Measurements from ENCODE around the gene MAP10. TPM values are rescaled to one million over a fixed set of nuclear protein-coding genes. Genes with fewer than 3 reads are reported as not detected.

Gene MAP10
- polyA plus RNA-seq (2012; ENCODE audit: insufficient read length, low read depth): 0.36 TPM

GRCh38 chr1:232805269-232806185 is at the start of gene MAP10:
Gene MAP10 (plus strand): TSS chr1:232805416. CDS start chr1:232805450, 34 bp downstream.
- TF ChIP-seq POLR2AphosphoS5 (IDR thresholded peaks at IDR 0.05; ENCODE audit: low read depth, low read length) (no peak), SIN3A (IDR thresholded peaks at IDR 0.05; ENCODE audit: borderline replicate concordance, insufficient read depth, low read length) (no peak), TAF1 (IDR thresholded peaks at IDR 0.05; ENCODE audit: borderline replicate concordance, insufficient read depth, low read length) (no peak), REST (IDR thresholded peaks at IDR 0.05; ENCODE audit: insufficient read depth in 1 of 2, low read depth in 2 of 2, low read length in 2 of 2) (no peak), FOXP2 (optimal IDR thresholded peaks at IDR 0.05; ENCODE audit: borderline replicate concordance, extremely low read depth, extremely low read length, insufficient read depth) (no peak)

GRCh38 chr1:232764458-232765251 is 40.6 kb upstream of the MAP10 start:
- TF ChIP-seq FOXP2 (optimal IDR thresholded peaks at IDR 0.05; ENCODE audit: borderline replicate concordance, extremely low read depth, extremely low read length, insufficient read depth): no peak
- TF ChIP-seq TAF1 (IDR thresholded peaks at IDR 0.05; ENCODE audit: borderline replicate concordance, insufficient read depth, low read length): no peak
- no peak for TF ChIP-seq REST (IDR thresholded peaks at IDR 0.05; ENCODE audit: insufficient read depth in 1 of 2, low read depth in 2 of 2, low read length in 2 of 2)
- no peak for TF ChIP-seq SIN3A (IDR thresholded peaks at IDR 0.05; ENCODE audit: borderline replicate concordance, insufficient read depth, low read length)
- TF ChIP-seq POLR2AphosphoS5 (IDR thresholded peaks at IDR 0.05; ENCODE audit: low read depth, low read length): no peak

- no peak for TF ChIP-seq FOXP2 (optimal IDR thresholded peaks at IDR 0.05; ENCODE audit: borderline replicate concordance, extremely low read depth, extremely low read length, insufficient read depth)
- TF ChIP-seq POLR2AphosphoS5 (IDR thresholded peaks at IDR 0.05; ENCODE audit: low read depth, low read length): no peak
- no peak for TF ChIP-seq SIN3A (IDR thresholded peaks at IDR 0.05; ENCODE audit: borderline replicate concordance, insufficient read depth, low read length)
- no peak for TF ChIP-seq TAF1 (IDR thresholded peaks at IDR 0.05; ENCODE audit: borderline replicate concordance, insufficient read depth, low read length)
- no peak for TF ChIP-seq REST (IDR thresholded peaks at IDR 0.05; ENCODE audit: insufficient read depth in 1 of 2, low read depth in 2 of 2, low read length in 2 of 2)
Observed at GRCh38 chr1:232765542-232765941, 39.7 kb upstream of the MAP10 start.

GRCh38 chr1:232766241-232766890 is 38.9 kb upstream of the MAP10 start:
- TF ChIP-seq FOXP2 (optimal IDR thresholded peaks at IDR 0.05; ENCODE audit: borderline replicate concordance, extremely low read depth, extremely low read length, insufficient read depth) (no peak), REST (IDR thresholded peaks at IDR 0.05; ENCODE audit: insufficient read depth in 1 of 2, low read depth in 2 of 2, low read length in 2 of 2) (no peak), POLR2AphosphoS5 (IDR thresholded peaks at IDR 0.05; ENCODE audit: low read depth, low read length) (no peak), SIN3A (IDR thresholded peaks at IDR 0.05; ENCODE audit: borderline replicate concordance, insufficient read depth, low read length) (no peak), TAF1 (IDR thresholded peaks at IDR 0.05; ENCODE audit: borderline replicate concordance, insufficient read depth, low read length) (no peak)

Measured in PFSK-1 (cell line).